Measurements from ENCODE around the gene HLA-E. TPM values are rescaled to one million over a fixed set of nuclear protein-coding genes. Genes with fewer than 3 reads are reported as not detected.

The HLA-E gene
- polyA plus RNA-seq (ENCODE audit: insufficient read length in 3 of 3) = 100 to 1,000 TPM in 2 of 3 donors, 10 to 100 TPM in 1; 93.8 to 126 (median 103) TPM
- long read RNA-seq, donor 1, transcript HLA-E-201 (8 exons, 2,601 nt) = major isoform, 15 of 21 reads
- long read RNA-seq, donor 1, partial matches to known transcripts = 5 of 21 reads
- long read RNA-seq, donor 1, other reads (novel, unspliced or antisense) = 0 of 21 reads
- long read RNA-seq, donor 2, transcript HLA-E-201 (8 exons, 2,601 nt) = major isoform, 28 of 41 reads
- long read RNA-seq, donor 2, partial matches to known transcripts = 11 of 41 reads
- long read RNA-seq, donor 2, other reads (novel, unspliced or antisense) = 0 of 41 reads
- long read RNA-seq, donor 3, transcript HLA-E-202 (2 exons, 726 nt) = minor isoform, 6 of 122 reads
- long read RNA-seq, donor 3, transcript HLA-E-201 (8 exons, 2,601 nt) = major isoform, 51 of 122 reads
- long read RNA-seq, donor 3, partial matches to known transcripts = 65 of 122 reads
- long read RNA-seq, donor 3, other reads (novel, unspliced or antisense) = 0 of 122 reads
- long read RNA-seq, donor 4, transcript HLA-E-201 (8 exons, 2,601 nt) = major isoform, 28 of 29 reads
- long read RNA-seq, donor 4, partial matches to known transcripts = 0 of 29 reads
- long read RNA-seq, donor 4, other reads (novel, unspliced or antisense) = 0 of 29 reads
- long read RNA-seq, donor 5 = 0 reads
- long read RNA-seq, donor 6, transcript HLA-E-201 (8 exons, 2,601 nt) = major isoform, 22 of 35 reads
- long read RNA-seq, donor 6, partial matches to known transcripts = 10 of 35 reads
- long read RNA-seq, donor 6, other reads (novel, unspliced or antisense) = 0 of 35 reads
- long read RNA-seq, donor 7, transcript HLA-E-201 (8 exons, 2,601 nt) = major isoform, 24 of 57 reads
- long read RNA-seq, donor 7, partial matches to known transcripts = 30 of 57 reads
- long read RNA-seq, donor 7, other reads (novel, unspliced or antisense) = 0 of 57 reads
- long read RNA-seq, donor 8 = 0 reads
- long read RNA-seq, donor 9, transcript HLA-E-201 (8 exons, 2,601 nt) = major isoform, 37 of 72 reads
- long read RNA-seq, donor 9, partial matches to known transcripts = 16 of 72 reads
- long read RNA-seq, donor 9, other reads (novel, unspliced or antisense) = 17 of 72 reads
- long read RNA-seq, donor 10, transcript HLA-E-201 (8 exons, 2,601 nt) = major isoform, 44 of 67 reads
- long read RNA-seq, donor 10, partial matches to known transcripts = 16 of 67 reads
- long read RNA-seq, donor 10, other reads (novel, unspliced or antisense) = 5 of 67 reads
- long read RNA-seq, donor 11, transcript HLA-E-201 (8 exons, 2,601 nt) = major isoform, 29 of 40 reads
- long read RNA-seq, donor 11, partial matches to known transcripts = 11 of 40 reads
- long read RNA-seq, donor 11, other reads (novel, unspliced or antisense) = 0 of 40 reads
- long read RNA-seq, donor 12, transcript HLA-E-201 (8 exons, 2,601 nt) = major isoform, 9 of 9 reads
- long read RNA-seq, donor 12, partial matches to known transcripts = 0 of 9 reads
- long read RNA-seq, donor 12, other reads (novel, unspliced or antisense) = 0 of 9 reads
- long read RNA-seq, donor 13 = 0 reads
- long read RNA-seq, donor 14, transcript HLA-E-201 (8 exons, 2,601 nt) = major isoform, 25 of 66 reads
- long read RNA-seq, donor 14, partial matches to known transcripts = 36 of 66 reads
- long read RNA-seq, donor 14, other reads (novel, unspliced or antisense) = 5 of 66 reads
- long read RNA-seq, donor 15, transcript HLA-E-201 (8 exons, 2,601 nt) = major isoform, 10 of 27 reads
- long read RNA-seq, donor 15, partial matches to known transcripts = 17 of 27 reads
- long read RNA-seq, donor 15, other reads (novel, unspliced or antisense) = 0 of 27 reads
- long read RNA-seq, donor 16, transcript HLA-E-201 (8 exons, 2,601 nt) = major isoform, 88 of 219 reads
- long read RNA-seq, donor 16, partial matches to known transcripts = 106 of 219 reads
- long read RNA-seq, donor 16, other reads (novel, unspliced or antisense) = 23 of 219 reads

- peak; percentile 97 to 100 (median 99) for DNase-seq (ENCODE audit: extremely low read depth in 1 of 11, low read depth in 9 of 11, low spot score in 4 of 11)
These were observed at the start of gene HLA-E for GRCh38 chr6:30489081-30490025. Gene HLA-E, plus strand, starts transcription at chr6:30489509. Its CDS starts 23 bp downstream, at chr6:30489532.

GRCh38 chr6:30441171-30441570 lies 48.1 kb upstream of the HLA-E start:
- no peak for DNase-seq (ENCODE audit: extremely low read depth in 1 of 11, low read depth in 9 of 11, low spot score in 4 of 11)

- DNase-seq (ENCODE audit: extremely low read depth in 1 of 11, low read depth in 9 of 11, low spot score in 4 of 11) = no peak
These were observed 45.5 kb upstream of the HLA-E start for GRCh38 chr6:30443657-30444450.

GRCh38 chr6:30444451-30444742 lies 44.9 kb upstream of the HLA-E start:
- DNase-seq (ENCODE audit: extremely low read depth in 1 of 11, low read depth in 9 of 11, low spot score in 4 of 11) = no peak

- no peak for DNase-seq (ENCODE audit: extremely low read depth in 1 of 11, low read depth in 9 of 11, low spot score in 4 of 11)
These were observed 43.0 kb upstream of the HLA-E start for GRCh38 chr6:30446259-30446658.

- peak in 1 of 11 donors; percentile 4 for DNase-seq (ENCODE audit: extremely low read depth in 1 of 11, low read depth in 9 of 11, low spot score in 4 of 11)
These were observed 42.1 kb upstream of the HLA-E start for GRCh38 chr6:30447237-30447636.

- no peak for DNase-seq (ENCODE audit: extremely low read depth in 1 of 11, low read depth in 9 of 11, low spot score in 4 of 11)
These were observed 38.8 kb upstream of the HLA-E start for GRCh38 chr6:30450548-30450908.

- peak in 5 of 11 donors; percentile 17 to 31 (median 24) for DNase-seq (ENCODE audit: extremely low read depth in 1 of 11, low read depth in 9 of 11, low spot score in 4 of 11)
These were observed 38.1 kb upstream of the HLA-E start for GRCh38 chr6:30450909-30451841.

- DNase-seq (ENCODE audit: extremely low read depth in 1 of 11, low read depth in 9 of 11, low spot score in 4 of 11) = no peak
These were observed 36.4 kb upstream of the HLA-E start for GRCh38 chr6:30452736-30453507.

- DNase-seq (ENCODE audit: extremely low read depth in 1 of 11, low read depth in 9 of 11, low spot score in 4 of 11) = peak in 9 of 11 donors; percentile 66 to 80 (median 71)
These were observed 35.7 kb upstream of the HLA-E start for GRCh38 chr6:30453508-30454116.

- no peak for DNase-seq (ENCODE audit: extremely low read depth in 1 of 11, low read depth in 9 of 11, low spot score in 4 of 11)
These were observed 30.2 kb upstream of the HLA-E start for GRCh38 chr6:30459145-30459544.

- no peak for DNase-seq (ENCODE audit: extremely low read depth in 1 of 11, low read depth in 9 of 11, low spot score in 4 of 11)
These were observed 28.3 kb upstream of the HLA-E start for GRCh38 chr6:30461055-30461454.

- DNase-seq (ENCODE audit: extremely low read depth in 1 of 11, low read depth in 9 of 11, low spot score in 4 of 11) = no peak
These were observed 26.8 kb upstream of the HLA-E start for GRCh38 chr6:30462482-30462881.

GRCh38 chr6:30463242-30463641 lies 26.1 kb upstream of the HLA-E start:
- no peak for DNase-seq (ENCODE audit: extremely low read depth in 1 of 11, low read depth in 9 of 11, low spot score in 4 of 11)
